Esophagus mucosa (tissue), 1 donor: Measurements from ENCODE around the gene FAM50B. TPM values are rescaled to one million over a fixed set of nuclear protein-coding genes. Genes with fewer than 3 reads are reported as not detected.

ENCODE experiments used
- ATAC-seq: fragments of 200-7000 bp; cut with Tn5 transposase; one replicate; pipeline ENCODE4 v1.9.1; 2020
- total RNA-seq: library from RNA; stranded (reverse); gene quantifications from one replicate; pipeline ENCODE4 v1.2.4, GENCODE V29; 2023
- donor health status: DM: yes; HTN: yes; CAD: no.

Gene FAM50B
- total RNA-seq, 1 donor from 2014 or later: 6.0 TPM

DNA sequence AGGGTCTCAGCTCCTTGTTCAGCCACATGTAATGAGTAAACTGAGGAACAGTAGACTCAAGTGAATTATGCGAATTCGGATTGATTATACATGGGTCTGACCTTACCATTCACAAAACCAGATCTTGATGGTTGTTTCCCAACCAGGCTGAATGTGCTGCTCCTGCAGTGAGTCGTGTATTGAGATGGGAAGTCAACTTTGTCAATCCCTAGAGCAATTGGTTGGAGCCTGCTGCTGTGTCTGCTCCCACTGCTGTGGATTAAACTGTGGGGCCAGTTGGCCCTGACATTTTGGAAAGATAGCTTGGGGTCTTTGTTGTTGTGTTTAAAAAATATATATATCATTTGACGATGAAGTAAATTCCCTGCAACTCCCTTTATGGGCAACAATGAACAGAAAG, 23.9 kb downstream of the FAM50B start:
- no peak for ATAC-seq

DNA sequence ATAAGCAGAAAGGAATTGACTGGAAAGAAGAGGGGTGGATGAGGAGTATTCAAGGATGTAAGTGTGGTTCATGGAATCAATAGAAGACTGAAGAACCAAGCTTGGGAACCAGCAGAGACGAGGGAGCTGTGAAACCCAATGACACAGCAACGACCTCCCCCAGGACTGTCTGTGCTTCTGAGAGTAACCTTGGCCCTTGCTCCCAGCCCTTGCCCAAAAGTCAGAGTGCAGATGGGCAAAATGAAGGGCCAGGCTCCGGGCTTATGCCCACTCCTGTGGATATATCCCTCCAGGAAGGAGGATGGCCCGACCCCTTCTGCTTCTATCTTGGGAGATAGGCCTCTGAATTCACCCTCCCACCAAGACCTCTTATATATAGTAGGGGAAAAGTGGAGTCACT, 24.9 kb downstream of the FAM50B start:
- no peak for ATAC-seq

DNA sequence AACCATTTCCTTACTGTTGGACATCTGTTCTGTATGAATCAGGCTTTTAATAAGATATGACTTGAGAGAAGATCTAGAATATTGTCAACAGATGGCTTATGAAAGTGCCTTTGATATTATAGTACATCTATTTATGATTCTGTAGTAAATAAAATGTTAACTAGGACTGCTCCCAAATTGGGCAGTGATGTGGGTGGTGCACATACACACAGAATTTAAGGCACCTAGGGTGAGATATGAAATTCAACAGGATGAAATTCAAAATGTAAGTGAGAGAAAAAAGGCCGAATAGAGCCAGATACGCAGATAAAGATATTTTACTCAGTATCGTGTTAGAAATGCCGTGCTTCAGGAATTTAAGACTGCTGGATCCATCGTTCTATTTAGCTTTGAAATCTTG, 26.3 kb downstream of the FAM50B start:
- ATAC-seq: no peak

DNA sequence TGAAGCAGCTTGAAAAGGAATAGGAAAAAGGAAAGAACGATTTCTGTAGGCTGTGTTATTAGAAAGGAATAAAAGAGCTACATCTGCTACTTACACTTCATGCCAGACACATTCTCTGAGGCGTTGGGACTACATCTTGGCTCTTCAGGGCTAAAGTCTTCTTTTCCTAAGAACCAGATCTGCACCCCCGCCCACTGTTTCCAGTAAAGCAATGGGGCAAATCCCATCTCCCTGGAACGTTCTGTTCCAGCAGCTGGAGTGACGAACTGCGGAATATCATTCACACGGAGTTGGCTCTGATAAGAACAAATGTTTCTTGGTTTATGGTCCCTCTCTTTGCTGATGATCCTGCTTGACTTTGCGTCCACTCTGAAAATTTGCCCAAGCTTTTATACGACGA, 26.9 kb downstream of the FAM50B start:
- no peak for ATAC-seq

DNA sequence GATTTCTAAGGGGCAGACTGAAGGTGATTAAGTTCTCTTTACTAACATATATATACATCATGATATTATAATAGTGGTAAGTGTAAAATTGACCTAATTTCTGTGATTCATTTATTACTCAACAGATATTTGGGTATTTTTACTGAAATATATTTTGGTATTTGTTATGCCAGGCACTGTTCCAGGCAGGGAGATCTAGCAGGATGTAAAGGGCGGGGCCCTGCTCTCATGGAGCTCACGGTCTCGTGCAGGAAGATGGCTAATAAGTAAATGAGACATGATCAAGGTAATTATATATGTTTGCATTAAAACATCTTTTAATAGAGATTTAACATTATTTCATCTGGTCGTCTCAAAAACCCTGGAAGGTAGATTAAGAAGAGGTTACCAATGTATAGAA, 27.7 kb downstream of the FAM50B start:
- no peak for ATAC-seq

DNA sequence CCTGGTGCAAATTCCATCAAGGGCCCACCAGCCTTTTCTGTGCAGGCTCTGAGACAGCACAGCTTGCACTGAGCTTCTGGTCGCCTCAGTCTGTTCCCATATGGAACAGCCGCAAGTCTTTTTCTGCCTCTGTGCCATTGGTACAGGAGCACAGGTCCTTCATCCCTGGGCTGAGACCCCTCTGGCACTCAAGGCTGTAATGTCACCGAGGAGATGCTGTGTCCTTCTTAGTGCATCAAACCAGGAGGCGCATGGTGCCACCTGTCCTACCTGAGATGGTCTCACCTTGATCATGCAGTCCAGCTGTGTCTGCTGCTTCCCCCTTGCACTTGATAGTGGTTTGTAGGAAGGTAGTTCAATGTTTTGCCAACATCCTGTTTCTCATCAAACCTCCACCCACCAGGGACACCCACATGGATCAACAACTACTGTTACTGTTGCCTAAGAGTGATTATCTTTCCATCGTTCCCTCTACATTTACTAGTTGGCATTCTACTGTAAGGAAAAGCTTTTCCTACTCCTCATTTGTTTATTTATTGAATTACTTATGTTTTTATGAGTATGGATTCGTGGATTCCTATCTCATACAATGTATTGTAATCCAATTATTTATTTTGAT, 29.0 kb downstream of the FAM50B start:
- ATAC-seq: no peak

DNA sequence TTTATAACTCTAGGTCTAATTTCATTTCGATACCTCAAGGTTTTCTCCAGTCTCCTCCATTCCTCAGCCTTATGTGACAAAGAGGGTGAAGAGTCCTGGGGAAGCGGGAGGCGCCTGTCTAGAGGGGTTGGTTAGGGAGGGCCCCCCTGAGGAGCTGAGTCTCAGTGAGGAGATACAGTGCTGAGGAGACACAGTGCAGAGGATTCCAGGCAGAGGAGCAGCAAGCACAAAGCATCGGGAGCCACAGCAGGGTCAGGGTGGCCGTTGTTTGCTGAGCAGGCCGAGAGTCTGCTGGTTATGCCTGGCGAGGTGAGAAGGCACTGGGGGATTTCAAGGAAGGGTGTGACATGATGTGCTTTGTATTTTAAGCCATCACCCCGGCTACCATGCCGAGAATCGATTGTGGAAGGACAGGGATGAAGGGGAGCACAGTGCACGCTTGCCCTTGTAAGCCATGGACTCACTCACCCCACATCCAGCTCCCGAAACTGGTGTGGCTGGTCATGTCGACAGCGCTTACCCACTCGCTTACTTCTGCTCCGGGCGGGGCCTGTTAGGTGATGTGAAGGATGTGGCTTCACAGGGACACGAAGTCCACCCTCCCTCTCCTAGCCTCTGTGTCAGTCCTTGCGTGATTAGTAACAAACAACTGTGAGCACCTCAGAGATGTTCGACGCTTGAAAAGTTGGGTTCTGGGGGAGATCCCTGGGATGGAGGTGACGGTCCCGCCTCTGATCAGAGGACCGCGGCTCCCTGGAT, 30.2 kb downstream of the FAM50B start:
- ATAC-seq: no peak

DNA sequence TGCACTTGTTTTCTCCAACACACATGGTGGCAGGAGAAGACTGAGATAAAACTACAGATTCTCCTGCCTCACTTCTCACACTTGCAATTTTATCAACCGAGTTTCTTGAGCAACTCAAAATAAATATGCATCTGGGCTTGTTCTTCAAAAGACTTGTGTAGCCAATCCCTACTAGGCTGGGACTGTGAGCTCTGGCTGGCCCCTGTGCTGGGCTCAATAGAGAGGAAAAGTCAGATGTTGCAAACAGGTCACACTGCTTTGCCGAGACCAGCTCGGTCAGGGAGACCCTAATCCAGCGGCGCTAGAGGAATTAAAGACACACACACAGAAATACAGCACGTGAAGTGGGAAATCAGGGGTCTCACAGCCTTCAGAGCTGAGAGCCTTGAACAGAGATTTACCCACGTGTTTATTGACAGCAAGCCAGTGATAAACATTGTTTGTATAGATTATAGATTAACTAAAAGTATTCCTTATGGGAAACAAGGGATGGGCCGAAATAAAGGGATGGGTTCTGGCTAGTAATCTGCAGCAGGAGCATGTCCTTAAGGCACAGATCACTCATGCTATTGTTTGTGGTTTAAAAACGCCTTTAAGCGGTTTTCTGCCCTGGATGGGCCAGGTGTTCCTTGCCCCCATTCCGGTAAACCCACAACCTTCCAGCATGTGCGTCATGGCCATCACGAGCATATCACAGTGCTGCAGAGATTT, 32.7 kb downstream of the FAM50B start:
- no peak for ATAC-seq

DNA sequence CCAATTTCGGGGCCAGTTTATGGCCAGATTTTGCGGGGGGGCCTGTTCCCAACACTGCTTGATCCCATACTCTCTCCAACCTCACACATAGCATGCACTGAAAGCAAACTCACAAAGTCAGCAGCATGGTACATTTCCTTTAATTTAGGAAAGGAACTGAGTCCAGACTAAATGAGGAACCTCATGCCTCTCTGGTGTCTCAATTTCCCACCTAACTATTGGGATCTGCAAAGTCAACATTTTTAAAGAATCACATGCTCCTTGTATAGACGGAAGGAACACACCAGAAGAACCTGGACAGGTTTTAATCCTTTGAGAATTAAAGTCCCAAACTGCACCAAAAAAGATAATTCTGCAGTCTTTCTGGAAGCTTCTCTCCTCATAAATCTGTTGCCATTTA, 33.3 kb downstream of the FAM50B start:
- no peak for ATAC-seq

DNA sequence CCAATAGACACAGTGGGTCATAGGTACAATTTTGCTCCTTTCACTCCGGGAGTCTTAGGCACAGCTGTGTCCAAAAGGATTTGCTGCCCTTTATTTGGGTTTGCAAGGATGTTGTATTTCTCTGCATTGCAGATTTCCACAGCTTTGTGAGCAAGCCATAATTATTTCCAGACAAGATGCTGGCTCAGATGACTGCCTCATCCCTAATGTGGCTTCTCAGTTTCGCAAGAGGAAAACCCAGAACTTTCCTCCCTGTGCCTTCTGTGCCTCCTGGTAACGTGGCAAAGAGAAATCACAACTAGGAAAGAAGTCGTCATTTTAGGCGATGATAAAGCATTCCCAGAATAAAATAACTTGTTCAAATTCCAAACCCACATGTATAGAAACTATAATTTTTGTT, 33.7 kb downstream of the FAM50B start:
- ATAC-seq: no peak

DNA sequence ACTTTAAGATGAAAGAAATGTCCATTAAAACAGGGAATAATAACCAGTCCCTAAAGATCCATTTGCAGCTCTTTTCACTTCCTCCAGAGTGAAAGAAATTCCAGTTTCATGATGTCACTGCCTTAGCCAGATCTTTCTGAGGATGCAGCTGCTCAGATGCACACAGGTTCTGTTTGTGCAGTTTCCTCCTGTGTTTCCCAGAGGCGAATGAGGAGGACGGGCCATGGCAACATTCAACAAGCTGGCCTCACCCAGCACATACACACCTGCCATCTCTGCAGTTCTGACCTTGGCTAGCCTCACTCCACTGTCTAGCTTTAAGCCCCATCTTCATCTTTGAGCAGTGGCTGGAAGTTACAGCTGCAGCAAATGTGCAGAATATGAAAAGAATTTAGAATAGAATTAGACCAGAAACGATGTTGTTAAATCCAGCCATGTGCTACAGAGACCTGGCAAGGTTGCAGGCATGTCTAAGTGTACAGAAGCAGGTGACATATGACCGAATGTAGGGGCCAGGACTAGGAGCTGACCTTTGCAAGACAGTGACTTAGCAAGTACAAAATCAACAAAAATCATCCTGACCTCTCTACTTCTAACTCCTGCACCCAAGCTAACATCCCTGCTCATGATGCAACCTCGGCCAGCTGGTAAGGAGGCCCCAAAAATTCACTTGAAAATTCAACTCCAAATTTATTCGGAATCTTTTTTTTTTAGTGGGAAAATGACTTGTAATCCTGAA, 35.0 kb downstream of the FAM50B start:
- peak; percentile 41 for ATAC-seq

DNA sequence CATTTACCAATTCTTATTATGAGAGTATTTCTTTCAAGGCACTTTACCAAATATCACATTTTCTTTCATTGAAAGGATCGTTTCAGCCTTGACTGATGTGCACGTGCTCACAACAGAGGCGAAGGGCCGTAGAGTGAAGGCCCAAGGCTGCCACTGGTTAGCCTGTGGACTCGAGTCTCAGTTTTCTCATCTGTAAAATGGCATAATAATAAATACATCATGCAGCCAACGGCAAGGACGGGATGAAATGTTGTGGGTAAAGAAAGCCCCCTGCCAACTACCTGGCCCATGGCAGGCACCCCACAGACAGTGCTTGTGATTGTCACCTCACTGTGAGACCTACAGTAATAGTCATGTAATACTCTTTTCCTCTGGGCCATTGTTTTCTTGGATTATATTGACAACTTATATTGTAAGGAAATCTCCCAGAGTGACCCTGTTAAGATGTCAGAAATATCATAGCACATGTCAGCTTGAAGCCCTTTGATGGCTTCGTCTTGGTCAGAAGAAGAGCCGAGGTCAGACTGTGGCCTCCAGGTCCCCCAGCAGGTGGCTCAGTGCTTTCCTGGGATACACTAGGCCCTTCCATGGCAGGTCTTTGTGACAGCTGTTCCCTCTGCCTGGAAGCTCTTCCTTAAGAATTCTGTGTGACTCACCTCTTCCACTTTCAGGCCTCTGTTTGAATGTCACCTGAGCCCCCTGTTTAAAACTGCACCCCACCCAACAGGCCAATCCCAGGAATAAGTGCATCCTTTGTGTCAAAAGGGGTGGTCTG, 36.3 kb downstream of the FAM50B start:
- no peak for ATAC-seq

DNA sequence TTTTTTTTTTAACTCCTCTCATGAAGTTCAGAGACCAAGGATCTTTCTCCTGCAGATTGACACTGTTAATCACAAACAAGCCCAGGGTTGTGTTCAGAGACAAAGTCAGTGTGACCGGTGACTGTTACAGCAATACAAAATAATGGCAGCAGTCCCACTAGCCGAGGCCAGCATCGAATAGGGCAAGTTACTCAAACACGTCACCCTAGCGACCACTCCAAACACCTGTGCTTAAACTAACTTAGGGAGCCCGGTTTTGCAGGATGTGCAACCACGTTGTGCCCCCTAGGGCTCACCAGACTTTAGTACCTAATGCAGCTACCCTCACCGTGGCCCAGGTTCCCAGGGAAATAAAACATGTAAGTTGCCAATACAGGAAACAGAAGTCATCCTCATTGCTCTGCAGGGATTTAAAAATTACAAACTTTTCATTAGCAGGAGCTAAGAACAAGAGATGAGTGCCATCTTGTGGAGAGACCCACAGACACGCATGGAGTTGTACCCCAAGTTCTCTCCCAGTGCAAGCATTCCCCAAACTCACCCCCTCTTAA, 38.1 kb downstream of the FAM50B start:
- peak; percentile 65 for ATAC-seq

DNA sequence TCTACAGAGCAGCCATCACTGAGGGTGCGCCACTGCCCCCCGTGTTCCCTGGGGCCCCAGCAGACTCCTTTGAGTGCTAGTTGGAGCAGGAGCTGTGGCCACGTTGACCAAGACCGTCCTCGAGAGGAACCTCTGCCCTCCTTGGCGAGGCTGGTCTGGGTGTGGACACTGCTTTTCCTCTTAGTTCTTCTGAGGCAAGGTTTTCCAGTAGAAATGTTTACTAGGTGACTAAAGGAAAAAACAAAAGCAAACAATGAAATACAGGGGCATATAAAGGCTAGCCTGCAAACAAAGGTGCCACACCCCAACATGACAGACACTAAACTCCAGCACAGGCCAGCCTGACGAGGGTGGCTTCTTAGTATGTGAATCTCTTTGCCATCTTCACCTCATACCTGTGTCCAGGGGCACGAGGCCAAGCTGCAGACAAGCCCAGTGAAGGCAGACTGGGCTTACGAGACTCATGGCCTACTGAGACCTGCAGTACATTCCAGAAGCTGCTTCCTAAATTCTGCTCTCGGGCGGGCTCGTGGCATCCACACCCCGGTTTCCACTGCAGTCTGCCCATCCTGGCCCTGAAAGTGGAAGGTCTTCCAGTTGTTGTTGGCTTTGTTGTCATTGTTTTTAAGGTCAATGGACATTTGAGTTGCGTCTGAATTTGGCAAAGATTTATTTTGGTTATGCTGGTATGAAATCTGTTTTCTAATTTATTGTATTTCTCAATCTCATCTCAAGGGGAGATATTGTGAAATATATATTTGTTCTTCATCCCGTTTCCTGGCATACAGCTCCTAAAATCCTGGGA, 39.2 kb downstream of the FAM50B start:
- ATAC-seq: peak; percentile 10

DNA sequence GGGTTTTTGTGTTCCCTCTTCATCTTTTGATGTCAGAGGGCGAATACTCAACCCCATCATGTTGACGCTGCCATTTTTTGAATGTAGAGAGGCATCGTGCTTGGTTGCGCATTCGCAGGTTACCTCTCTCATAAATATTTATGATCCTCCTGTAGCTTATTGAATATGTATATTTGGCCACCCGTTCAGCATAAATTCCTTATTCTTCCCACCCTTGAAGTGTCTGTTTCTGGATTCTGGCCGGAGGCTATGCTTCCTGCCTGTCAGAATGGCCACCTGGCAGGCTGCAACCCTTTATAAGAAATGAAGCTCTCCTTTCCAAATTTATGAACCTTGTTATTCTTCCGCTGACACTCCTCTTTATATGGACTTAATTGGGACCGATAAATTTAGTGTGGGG, 40.9 kb downstream of the FAM50B start:
- ATAC-seq: no peak

DNA sequence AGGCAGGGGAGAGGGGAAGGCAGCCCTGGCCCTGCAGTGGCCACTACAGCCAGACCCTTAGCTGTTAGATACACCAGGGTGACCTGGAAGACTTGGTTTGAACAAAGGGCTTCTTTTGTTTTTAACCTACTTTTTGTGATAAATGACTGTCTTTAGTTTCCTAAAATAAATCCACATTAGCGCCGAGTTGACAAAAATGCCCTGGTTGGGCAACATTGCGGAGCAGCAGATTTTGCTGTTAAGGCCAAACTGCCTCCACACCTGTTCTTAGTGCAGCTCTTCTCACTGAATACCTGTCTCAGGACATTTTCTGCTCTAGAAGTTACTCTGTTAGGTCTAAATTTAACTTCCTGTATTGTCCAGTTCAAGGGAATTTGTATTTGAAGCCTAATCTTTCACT, 42.7 kb downstream of the FAM50B start:
- ATAC-seq: no peak

DNA sequence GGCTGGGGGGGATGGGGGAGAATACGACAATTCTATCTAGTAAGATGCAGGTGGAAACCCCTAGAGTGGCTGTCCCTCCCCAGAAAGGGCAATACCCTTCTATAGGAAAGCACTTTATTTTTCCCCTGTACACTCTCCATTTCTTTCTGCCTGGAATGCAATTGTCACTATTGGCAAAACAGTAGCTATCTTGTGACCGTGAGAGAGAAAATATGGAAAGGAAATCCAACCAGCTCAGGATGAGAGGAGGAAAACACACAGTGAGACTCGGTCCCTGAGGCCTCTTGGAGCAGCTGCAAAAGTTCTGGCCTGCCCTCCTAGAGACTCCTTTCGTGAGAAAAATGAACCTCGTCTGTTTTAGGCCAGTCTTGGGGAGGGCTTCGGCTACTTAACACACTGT, 43.4 kb downstream of the FAM50B start:
- no peak for ATAC-seq

DNA sequence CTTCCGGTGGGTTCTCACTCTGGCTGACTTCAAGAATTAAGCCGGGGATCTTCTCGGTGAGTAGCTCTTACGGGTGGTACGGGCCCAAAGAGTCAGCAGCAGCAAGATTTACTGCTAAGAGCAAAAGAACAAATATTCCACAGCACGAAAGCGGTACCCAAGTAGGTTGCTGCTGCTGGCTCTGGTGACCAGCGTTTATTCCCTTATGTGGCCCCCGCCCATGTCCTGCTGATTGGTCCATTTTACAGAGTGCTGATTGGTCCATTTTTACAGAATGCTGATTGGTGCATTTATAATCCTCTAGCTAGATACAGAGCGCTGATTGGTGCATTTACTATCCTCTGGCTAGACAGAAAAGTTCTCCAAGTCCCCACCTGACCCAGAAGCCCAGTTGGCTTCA, 44.3 kb downstream of the FAM50B start:
- no peak for ATAC-seq

DNA sequence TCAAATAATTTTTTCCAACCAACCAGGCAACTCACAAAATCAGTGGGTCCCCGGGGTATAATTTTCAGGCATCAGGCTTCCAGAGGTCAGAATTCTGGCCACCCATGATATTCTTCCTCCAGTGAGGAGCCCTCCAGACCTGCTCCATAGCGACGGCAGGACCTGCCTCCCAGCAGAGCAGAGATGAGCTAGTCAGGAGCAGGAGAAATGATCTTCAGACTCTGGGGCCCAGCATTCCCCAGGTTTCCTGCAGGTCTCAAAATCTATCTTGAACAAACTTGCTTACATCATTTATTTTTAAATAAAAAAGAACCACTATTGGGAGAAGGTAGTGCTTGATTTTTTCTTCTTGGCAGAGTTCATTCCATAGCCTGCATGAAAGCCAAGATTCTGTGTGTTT, 44.7 kb downstream of the FAM50B start:
- ATAC-seq: no peak

DNA sequence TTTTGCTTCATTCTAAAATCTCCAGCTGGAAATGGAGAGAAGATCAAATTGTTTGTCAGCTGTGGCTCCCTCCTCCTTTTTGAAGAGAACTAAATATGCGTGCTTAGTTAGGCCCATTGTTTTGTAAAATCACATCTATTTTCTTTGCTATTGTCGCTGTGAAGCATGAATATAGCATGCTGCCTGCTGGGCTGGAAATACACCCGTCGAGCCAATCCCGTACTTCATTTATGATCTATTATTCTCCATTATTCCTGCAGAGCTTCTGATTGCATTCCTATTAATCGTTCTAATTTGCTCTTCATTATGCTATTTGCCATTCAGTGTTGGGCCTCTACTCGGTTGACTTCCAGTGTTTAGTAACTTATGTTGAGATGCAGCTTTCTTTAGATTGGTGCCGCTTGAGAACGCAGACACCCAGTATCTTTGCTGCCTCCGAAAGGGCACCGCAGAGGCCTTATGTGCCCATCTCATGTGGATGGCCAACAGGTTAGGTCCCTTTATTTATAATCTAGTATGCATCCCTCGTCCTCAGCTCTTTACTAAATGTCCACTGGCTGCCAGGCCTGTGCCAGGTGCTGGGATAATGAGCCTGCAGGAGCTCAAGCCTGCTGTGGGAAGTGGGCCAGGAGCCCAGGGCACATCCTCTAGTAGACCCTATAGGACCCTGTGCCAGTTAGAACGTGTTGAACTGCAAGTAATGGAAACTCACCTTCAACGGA, 45.6 kb downstream of the FAM50B start:
- no peak for ATAC-seq

DNA sequence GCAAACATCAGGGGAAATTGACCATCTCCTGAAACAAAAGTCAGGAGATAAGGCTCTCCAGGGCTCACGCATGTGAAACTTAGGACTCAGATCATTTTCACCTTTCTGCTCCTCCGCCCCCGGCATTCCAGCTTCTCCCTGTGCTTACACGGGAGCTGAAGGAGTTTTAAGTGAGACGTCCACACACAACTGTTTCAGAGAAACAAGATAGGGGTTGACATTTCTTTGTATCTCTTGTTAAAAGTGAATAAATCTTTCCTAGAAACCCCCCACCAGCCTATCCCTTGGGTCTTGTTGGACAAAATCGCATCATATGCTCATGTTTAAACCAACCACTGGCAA, 46.1 kb downstream of the FAM50B start:
- ATAC-seq: no peak
